ENCODE results near the gene KLF6. TPM values are rescaled to one million over a fixed set of nuclear protein-coding genes. Genes with fewer than 3 reads are reported as not detected.

Gene KLF6
- total RNA-seq, 4 donors from 2014 or later: 92.5 to 180 (median 145) TPM

GRCh38 chr10:3803927-3804741 is 19.1 kb upstream of the KLF6 start:
- DNase-seq: no peak
- H3K36me3 ChIP-seq: no peaks in the 10 kb centered on the region
- peak overlapping the region; percentile 70 to 98 (median 87) for H3K27ac ChIP-seq
- H3K4me1 ChIP-seq: peaks cover 2 to 39% (median 21%) of the 10 kb centered on the region in 4 donors
- no peaks in the 10 kb centered on the region for H3K27me3 ChIP-seq
- H3K9me3 ChIP-seq: no peaks in the 10 kb centered on the region
- H3K4me3 ChIP-seq: no peak overlapping the region
- TF ChIP-seq CTCF (IDR thresholded peaks at IDR 0.05) (no peak), POLR2A (IDR thresholded peaks at IDR 0.05) (no peak)

GRCh38 chr10:3803295-3803926 is 18.4 kb upstream of the KLF6 start:
- no peaks in the 10 kb centered on the region for H3K9me3 ChIP-seq
- H3K36me3 ChIP-seq: no peaks in the 10 kb centered on the region
- H3K4me1 ChIP-seq: peaks cover 2 to 33% (median 17%) of the 10 kb centered on the region in 4 donors
- H3K27ac ChIP-seq: peak overlapping the region; percentile 48 to 97 (median 74)
- no peak for DNase-seq
- H3K4me3 ChIP-seq: no peak overlapping the region
- no peak for TF ChIP-seq POLR2A (IDR thresholded peaks at IDR 0.05)
- no peak for TF ChIP-seq CTCF (IDR thresholded peaks at IDR 0.05)
- no peaks in the 10 kb centered on the region for H3K27me3 ChIP-seq

GRCh38 chr10:3802526-3803265 is 17.7 kb upstream of the KLF6 start:
- H3K36me3 ChIP-seq: no peaks in the 10 kb centered on the region
- H3K27ac ChIP-seq: peak overlapping the region in 3 of 4 donors; percentile 48 to 97 (median 77)
- no peak for TF ChIP-seq CTCF (IDR thresholded peaks at IDR 0.05)
- no peak for TF ChIP-seq POLR2A (IDR thresholded peaks at IDR 0.05)
- no peak for DNase-seq
- peaks cover under 1 to 28% (median 13%) of the 10 kb centered on the region in 4 donors for H3K4me1 ChIP-seq
- no peak overlapping the region for H3K4me3 ChIP-seq
- no peaks in the 10 kb centered on the region for H3K27me3 ChIP-seq
- no peaks in the 10 kb centered on the region for H3K9me3 ChIP-seq

- Histone ChIP-seq H3K9me3 (no peaks in the 10 kb centered on the region), H3K4me3 (no peak overlapping the region), H3K27me3 (no peaks in the 10 kb centered on the region), H3K4me1 (peaks cover 0 to 19% (median 8%) of the 10 kb centered on the region in 4 donors), H3K36me3 (no peaks in the 10 kb centered on the region), H3K27ac (no peak overlapping the region)
- no peak for TF ChIP-seq POLR2A (IDR thresholded peaks at IDR 0.05)
- TF ChIP-seq CTCF (IDR thresholded peaks at IDR 0.05): no peak
- DNase-seq: no peak
Measured at GRCh38 chr10:3801558-3802192, 16.7 kb upstream of the KLF6 start.

- TF ChIP-seq POLR2A (IDR thresholded peaks at IDR 0.05) (no peak), CTCF (IDR thresholded peaks at IDR 0.05) (no peak)
- H3K9me3 ChIP-seq: no peaks in the 10 kb centered on the region
Measured at GRCh38 chr10:3800586-3800985, 15.6 kb upstream of the KLF6 start.

More at GRCh38 chr10:3800586-3800985, 15.6 kb upstream of the KLF6 start:
- no peaks in the 10 kb centered on the region for H3K27me3 ChIP-seq
- H3K4me3 ChIP-seq: no peak overlapping the region
- DNase-seq: no peak
- peaks cover 0 to 8% (median 3%) of the 10 kb centered on the region in 4 donors for H3K4me1 ChIP-seq
- H3K36me3 ChIP-seq: no peaks in the 10 kb centered on the region
- H3K27ac ChIP-seq: no peak overlapping the region

All from Peyer's patch (tissue), 4 donors.